Measurements from ENCODE around the gene PRKRIP1. TPM values are rescaled to one million over a fixed set of nuclear protein-coding genes. Genes with fewer than 3 reads are reported as not detected.

Gene PRKRIP1
- total RNA-seq, 1 donor from 2014 or later, result 27.5 TPM

GRCh38 chr7:102429141-102429899 lies 33.2 kb downstream of the PRKRIP1 start:
- intact Hi-C loops (cut with micrococcal nuclease), result no loop called here

- intact Hi-C loops (cut with micrococcal nuclease), result no loop called here
These were observed 35.6 kb downstream of the PRKRIP1 start for GRCh38 chr7:102431617-102432298.

GRCh38 chr7:102432442-102433218 lies 36.5 kb downstream of the PRKRIP1 start:
- intact Hi-C loops (cut with micrococcal nuclease), result no loop called here

GRCh38 chr7:102433219-102434038 lies 37.3 kb downstream of the PRKRIP1 start, which contains the start of gene ORAI2:
ORAI2 (plus strand) TSS chr7:102433575; CDS start chr7:102438957, 5,382 bp downstream.
- intact Hi-C loops (cut with micrococcal nuclease), result loop anchor here (1.0 kb wide), 2 partner anchors 7 to 29 kb away; no protein-coding TSS in a partner anchor

- intact Hi-C loops (cut with micrococcal nuclease), result loop anchor here (1.0 kb wide), 2 partner anchors 8 to 30 kb away; no protein-coding TSS in a partner anchor
These were observed 37.9 kb downstream of the PRKRIP1 start for GRCh38 chr7:102434039-102434486.

- intact Hi-C loops (cut with micrococcal nuclease), result no loop called here
These were observed 40.0 kb downstream of the PRKRIP1 start for GRCh38 chr7:102436118-102436517.

- intact Hi-C loops (cut with micrococcal nuclease), result no loop called here
These were observed 44.0 kb downstream of the PRKRIP1 start for GRCh38 chr7:102439963-102440795.

- intact Hi-C loops (cut with micrococcal nuclease), result no loop called here
These were observed 49.0 kb downstream of the PRKRIP1 start for GRCh38 chr7:102444961-102445673.

GRCh38 chr7:102445674-102446071 lies 49.5 kb downstream of the PRKRIP1 start:
- intact Hi-C loops (cut with micrococcal nuclease), result no loop called here

- intact Hi-C loops (cut with micrococcal nuclease), result no loop called here
These were observed 50.4 kb downstream of the PRKRIP1 start for GRCh38 chr7:102446387-102447156.

GRCh38 chr7:102447311-102447710 lies 51.1 kb downstream of the PRKRIP1 start:
- intact Hi-C loops (cut with micrococcal nuclease), result no loop called here

- intact Hi-C loops (cut with micrococcal nuclease), result no loop called here
These were observed 53.0 kb downstream of the PRKRIP1 start for GRCh38 chr7:102449136-102449535.

GRCh38 chr7:102450242-102450641 lies 54.1 kb downstream of the PRKRIP1 start:
- intact Hi-C loops (cut with micrococcal nuclease), result loop anchor here (1.0 to 5.0 kb wide), 2 partner anchors 38 to 48 kb away; no protein-coding TSS in a partner anchor

GRCh38 chr7:102451371-102452054 lies 55.4 kb downstream of the PRKRIP1 start:
- intact Hi-C loops (cut with micrococcal nuclease), result loop anchor here (5.0 kb wide), 1 partner anchor 49 kb away; no protein-coding TSS in a partner anchor

GRCh38 chr7:102452451-102452850 lies 56.3 kb downstream of the PRKRIP1 start:
- intact Hi-C loops (cut with micrococcal nuclease), result loop anchor here (5.0 kb wide), 1 partner anchor 50 kb away; no protein-coding TSS in a partner anchor

GRCh38 chr7:102453319-102453718 lies 57.2 kb downstream of the PRKRIP1 start:
- intact Hi-C loops (cut with micrococcal nuclease), result loop anchor here (5.0 kb wide), 1 partner anchor 51 kb away; no protein-coding TSS in a partner anchor

GRCh38 chr7:102454468-102454867 lies 58.3 kb downstream of the PRKRIP1 start:
- intact Hi-C loops (cut with micrococcal nuclease), result loop anchor here (5.0 kb wide), 1 partner anchor 52 kb away; no protein-coding TSS in a partner anchor

All from T-helper 2 cell treated with Interferon-gamma antibody and Interleukin-4, amounts not matched to agents 100 ng/mL and 5 ng/mL, for 36 hours (primary cell).